Kidney tubule cell (primary cell): ENCODE measurements around the gene ENPP7.
A peak's percentile ranks its signal among the peaks of the same experiment; 100 is the strongest.

Experiments used
- DNase-seq: peaks from one replicate; pipeline ENCODE4 v3.0.0-alpha.2; 2018; ENCODE audit warnings: low spot score

ENPP7 gene

DNA sequence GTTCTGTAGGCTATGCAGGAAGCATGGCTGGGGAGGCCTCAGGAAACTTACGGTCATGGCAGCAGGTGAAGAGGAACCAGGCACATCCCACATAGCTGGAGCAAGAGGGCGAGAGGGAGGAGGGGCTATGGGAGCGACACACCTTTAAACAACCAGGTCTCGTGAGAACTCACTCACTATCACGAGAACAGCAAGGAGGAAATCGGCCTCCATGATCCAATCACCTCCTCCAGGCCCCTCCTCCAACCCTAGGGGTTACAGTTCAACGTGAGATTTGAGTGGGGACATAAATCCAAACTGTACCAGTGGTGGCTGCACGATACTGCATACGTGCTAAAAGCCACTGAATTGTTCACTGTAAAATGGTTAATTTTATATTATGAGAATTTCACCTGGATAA is 26.1 kb upstream of the ENPP7 start:
- DNase-seq = no peak

DNA sequence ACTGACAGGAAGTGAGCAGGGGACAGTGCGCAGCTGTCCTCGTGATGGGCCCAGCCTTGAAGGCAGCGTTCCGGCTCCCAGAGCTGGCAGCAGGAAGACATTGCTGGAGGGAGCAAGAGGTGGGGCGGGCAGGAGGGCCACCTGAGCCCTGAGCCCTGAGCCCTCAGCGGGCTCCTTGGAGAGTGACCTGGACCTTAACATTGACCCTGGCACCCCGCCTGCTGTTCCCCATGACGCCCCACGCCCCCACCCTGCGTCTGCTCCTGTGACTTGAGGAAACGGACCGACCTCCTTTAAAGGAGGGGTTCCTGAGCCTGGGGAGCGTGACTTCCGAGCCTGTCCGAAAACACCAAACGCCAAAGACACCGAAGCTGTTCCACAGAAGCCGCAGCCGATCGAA is 25.1 kb upstream of the ENPP7 start:
- no peak for DNase-seq

DNA sequence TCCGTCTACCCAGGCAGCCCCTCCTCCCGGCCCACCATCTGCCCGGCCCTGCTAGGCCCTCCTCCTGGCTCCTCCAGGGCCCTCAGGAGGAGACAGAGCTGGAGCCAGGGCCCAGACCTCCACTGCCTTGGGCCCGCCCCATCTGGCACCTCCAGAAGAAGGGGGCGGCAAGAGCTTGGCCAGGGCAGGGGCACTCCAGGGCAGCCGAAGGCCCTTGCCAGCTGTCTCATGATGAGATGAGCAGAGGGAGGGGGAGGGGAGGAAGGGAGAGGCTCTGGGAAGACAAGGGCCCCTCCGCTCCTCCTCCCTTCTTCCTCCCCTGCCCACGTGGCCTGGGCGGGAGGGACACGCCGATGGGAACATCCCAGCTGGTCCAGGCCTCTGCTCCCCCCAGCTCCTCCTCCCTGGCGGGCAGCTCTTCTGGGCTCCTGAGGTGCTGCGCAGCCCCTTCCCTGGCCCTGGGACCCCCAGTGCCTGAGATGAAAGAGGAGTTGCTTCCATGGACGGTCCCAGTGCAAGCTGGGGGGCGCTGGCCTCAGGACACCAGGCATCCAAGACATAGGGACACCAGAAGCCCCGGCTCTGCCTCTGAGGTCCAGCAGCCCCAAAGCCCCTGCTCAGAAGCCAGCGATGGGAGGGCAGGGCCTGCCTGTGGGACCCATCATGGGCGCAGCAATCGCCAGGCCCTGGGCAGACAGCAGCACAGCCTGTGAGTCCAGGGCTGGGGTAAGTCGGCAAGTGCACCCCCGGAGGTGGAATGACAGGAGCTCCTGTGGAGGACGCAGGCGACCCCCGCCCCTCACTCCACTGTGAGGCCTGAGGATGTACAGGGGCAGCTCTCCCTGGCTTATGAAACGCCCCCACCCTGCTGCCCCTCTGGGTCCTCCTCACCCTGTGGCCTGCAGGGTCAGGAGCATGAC is 23.6 kb upstream of the ENPP7 start:
- DNase-seq = no peak

DNA sequence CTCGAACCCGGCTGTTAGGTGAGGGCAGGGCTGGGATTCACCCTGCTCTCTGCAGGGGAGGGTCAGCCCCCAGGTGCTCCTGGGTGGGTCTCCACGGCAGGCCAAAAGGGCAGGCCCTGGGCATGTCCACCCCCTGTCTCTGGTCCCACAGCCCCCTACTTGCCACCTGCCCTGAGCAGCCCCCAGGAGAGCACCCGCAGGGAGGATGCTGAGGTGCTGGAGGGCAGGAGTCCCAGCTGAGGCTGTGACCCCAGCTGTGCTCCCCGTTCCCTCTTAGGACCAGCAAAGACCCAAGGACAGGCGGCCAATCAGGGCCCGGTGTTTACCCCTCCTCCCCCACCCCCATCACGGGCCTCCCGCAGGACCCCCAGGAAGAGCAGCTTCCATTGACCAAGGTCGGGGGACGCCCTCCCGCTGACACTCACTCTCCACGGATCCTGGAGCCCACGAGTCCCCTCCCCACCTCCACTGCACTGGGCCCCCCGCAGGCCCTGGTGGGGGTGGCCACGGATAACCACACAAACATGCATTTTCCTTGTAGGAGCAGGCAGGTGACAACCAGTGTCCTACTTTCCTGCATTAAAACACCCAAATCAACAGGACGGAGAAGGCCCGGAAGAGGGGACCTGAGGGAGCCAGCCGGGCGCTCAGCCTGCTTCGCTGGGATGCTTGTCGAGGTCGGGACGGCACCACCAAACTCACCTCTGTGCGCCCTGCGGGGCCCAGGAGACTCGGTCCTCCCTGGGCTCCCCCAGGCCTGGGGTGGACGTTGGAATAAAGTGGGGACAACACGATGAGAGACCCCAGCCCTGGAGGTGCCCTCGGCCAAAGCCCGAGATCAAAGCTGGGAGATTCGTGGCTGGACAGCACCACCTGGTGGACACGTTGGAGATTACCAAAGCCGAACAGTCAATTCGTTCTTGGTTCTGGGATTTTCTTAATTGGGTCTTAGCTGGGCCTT is 22.5 kb upstream of the ENPP7 start:
- peak; percentile 48 for DNase-seq

DNA sequence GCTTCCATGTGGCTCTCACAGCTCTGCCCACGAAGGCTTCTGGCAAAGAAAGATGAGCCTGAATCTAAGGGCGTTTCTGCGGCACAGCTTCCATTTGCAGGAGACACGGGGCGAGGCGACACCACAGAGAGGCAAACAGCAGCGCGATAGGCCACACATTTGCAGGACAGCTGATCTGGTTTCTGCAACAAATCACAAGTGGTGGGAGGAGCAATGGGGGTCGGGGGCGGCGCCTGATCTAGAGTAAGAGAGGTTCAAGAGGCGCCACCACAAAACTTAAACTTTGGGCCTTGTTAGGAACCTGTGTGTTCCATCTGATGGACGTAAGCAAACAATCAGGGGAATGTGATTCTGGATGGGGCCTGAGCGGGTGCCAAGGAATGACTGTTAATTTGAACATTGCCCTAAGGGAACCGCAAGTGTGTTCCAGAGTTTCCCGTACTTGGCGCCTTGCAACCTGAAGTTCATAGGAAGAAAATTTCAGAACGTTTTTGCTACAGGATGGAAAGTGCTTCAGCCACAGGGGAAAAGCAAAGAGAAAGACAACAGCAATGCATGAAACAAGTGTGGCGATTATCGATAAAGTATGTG is 18.9 kb upstream of the ENPP7 start:
- DNase-seq = no peak

DNA sequence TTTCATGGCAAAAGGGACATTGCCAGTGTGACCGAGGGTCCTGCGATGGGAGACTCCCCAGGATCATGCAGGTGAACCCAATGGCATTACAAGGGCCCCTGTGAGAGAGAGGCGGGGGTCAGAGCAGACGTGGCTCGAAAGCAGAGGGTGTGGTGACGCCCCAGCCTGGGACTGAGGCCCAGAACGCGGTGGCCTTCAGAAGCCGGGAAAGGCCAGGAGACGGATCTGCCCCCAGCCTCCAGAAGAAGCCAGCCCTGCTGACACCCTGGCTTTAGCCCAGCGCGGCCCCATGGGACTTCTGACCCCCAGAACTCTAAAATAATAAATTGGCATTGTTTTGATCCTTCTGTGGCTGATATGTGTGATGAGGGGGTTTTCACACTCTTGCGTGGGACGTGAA is 17.4 kb upstream of the ENPP7 start:
- DNase-seq = no peak

DNA sequence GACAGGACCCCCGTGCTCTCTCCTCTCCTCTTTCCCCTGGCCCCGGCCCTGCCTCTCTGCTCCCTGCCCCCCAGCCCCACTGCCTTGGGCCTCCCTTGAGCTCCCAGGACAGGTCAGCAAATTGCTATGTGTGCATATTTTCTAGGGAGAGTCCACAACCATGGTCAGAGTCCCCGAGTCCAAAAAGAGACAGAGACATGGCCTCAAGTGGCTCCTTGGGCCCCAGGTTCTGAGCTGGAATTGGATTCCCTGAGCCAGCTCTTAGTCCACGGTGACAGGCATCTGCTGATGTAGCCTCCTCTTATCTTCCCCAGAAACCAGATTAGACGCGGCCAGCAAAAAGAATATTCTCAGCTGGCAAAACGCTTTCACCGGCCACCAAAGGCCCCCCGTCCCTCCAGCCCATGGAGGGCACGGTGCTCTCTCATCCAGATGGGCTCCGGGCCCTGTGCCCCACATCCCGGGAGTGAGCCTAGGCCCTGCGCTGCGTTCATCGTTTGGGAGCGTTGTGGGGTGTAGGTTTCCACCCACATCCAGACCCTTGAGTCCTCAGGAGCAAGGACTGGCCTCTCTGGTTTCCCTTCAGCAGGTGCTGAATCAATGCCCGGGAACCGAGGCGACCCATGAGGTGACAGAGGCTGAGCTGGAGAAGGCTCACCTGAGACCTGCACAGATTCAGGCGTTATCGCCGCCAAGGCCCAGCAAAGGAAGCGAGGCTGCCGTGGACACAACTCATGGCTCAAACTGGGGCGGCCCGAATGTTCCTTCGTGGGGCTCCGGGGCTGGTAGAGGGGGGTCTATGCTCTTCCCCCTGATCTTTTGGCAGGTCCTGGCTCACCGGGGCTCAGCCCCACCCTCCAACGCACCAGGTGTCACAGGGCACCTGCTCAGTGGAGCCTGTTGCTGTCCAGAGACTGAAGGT is 16.3 kb upstream of the ENPP7 start:
- no peak for DNase-seq

DNA sequence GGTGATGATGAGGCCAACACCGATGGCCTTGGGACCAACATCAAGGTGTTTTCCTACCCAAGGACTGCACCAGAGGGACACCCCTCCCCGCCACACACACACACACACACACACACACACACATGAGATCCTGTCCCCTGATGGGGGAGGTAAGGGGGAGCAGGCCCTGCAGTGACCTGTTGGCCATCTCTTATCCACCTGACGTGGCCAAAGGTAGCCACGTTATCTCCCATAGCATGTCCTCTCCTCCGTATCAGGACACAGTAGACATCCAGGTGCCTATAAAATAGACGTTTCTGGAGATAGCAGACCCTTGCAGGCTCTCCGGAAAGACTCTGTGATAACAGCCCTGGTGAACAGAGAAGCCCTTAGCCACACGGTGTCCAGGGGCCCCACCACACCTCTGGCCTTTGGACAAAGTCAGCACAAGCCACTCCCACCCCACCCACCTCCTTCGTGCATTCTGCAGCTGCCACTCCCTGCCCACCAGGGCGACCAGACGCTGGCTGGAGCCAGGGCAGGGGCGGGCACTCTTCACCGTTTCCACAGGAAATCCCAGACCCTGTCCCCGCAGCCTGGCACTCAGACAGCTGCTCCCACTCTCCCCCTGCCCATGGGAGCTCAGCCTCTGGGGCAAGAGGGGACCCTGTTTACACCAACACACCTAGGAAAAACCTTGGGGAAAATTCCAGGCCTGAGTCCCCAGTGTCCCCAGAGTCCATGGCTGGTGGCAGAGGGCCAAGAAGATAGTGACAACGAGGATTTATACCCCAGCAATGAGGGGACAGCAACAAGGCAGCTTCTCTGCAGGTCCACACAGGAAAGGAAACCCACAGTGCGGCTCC is 15.4 kb upstream of the ENPP7 start:
- no peak for DNase-seq

DNA sequence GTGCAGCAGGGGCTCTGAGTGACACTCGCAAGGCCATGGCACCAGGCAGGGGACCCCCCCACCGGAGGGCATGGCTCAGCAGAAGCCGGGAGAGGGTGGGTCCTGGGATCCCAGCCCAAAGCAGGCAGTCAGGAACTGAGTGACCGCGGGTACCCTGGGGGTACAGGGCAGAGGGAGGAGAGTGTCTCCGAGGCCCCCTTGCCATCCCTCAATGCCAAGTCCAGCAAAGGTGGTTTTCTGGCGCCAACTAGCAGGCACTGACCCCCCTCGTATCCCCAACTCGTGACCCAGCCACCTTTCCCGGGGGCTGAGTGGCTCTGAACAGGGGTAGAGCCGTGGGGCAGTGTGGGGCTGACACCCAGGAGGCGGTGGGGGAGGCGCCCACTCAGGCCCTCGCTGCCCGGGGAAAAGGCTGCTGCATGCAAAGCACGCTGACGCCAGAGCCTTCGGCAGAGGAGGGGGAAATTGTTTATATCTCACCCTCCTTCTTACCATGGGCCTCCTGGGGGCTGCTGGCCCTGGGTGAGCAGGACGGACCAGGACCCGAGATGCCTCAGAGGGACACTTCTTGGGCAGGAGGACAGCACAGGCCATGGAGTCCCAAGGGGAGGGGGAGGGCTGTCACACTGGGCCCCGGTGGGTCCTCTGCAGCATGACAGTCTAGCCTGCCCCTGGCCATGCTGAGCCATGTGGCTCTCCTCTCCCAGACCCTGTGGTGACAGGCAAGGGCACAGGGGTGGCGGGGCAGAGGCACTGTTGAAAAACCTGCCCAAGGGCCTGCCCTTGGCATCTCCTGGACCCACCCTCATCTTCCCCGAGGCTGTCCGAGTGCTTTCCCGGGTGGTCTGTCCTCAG is 14.6 kb upstream of the ENPP7 start:
- no peak for DNase-seq

DNA sequence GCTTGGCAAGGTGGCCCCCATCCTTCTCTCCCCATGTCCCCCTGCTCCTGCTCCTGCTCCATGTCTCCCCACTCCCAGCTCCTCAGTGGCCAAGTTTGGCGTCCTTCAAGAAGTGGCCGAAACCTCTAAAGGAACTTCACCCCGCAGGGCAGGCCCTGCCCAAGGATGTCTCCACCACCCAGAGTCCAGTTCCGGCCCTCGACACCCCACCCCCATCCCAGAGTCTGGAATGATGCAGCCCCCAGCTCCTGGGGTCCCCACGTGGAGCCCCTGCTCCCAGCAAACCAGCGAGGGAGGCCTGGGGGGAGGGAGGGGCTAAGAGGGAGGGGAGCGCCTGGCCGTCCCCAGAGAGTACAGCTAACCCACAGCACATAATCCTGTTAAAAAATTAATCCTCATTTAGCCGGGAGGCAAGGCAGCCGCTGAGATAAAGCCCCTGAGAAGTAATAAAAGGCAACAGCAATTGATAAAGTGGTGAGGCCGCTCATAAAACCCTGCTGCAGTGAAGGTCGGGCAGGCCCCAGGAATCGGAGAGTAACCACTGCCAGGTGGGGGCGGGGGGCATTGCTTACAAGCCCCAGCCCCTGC is 9.9 kb upstream of the ENPP7 start:
- no peak for DNase-seq

DNA sequence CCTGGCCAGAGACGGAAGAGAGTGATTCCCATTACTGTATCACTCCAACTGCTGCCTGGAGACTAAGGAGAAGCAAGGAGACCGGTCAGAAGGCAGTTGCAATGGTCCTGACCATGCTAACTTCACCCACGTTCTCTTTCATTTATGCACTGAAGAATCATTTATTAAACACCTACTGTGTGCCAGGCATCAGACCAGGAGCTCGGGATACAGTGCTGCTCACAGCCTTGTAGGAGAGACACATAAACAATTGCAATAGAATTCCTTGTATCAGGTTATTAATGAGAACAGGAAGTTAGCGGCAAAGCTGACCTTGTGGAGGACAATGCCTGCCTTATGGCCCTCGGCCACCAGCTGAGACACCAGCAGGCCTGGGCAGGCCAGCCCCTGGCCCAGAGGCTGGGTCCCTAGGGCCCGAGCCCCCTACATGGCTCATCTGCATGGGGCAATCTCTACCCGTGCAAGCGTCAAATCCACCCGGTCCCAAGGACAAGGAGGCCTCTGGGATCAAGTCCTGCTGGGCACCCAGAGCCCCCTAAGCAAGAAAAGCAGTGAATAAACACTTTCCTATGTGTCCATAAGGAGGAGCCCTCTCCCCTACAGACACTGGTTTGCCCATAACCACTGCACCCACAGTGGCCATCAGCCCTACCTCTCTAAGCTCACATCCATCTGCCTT is 8.6 kb upstream of the ENPP7 start:
- no peak for DNase-seq

DNA sequence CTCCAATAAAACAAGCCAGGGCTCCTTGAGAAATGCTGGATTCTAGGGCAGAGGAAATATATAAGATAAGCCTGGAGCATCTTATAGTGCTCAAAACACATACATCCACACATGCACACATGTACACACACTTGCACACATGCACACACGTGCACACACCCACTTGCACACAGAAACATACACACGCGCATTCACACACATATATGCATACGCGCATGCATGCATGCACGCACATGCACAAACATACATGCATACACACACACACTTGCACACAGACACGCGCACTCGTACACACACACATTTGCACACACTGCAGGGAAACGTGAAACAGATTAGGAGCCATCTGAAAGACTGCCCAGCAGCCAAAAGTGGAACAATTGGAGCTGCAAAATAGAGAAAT is 8.0 kb upstream of the ENPP7 start:
- no peak for DNase-seq

DNA sequence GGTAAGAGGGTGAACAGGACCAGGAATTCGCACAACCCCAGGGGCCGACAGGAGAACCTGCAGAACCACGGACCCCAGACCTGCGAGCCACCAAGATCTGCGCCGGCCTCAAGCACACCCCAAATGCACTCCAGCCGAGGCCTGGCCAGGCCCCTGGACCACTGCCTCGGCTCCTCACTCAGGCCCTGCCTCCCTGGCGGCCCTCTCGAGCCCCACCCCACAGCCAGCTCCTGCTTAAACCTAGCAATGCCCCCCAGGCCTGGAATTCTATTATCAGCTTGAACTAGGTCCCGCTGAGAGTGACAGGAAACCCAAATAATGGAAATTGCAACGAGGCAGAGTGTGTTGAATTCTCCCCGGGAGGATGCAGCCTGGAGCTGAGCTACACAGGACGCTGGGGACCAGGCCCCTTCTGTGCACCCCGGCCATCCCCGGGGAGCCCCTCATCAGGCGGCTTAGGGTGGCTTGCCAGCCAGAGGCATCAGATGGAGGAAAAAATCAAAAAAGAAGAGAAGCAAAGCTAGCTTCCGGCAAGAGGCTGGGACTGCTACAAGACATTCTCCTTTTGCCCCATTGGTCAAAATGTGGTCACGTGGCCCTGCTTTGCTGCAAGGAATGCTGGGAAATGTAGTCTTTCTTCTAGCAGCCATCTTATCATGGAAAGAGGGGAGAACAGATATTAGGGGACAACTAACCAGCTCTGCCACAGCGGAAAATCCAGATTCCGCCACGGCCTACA is 2.4 kb upstream of the ENPP7 start:
- DNase-seq = peak; percentile 81

DNA sequence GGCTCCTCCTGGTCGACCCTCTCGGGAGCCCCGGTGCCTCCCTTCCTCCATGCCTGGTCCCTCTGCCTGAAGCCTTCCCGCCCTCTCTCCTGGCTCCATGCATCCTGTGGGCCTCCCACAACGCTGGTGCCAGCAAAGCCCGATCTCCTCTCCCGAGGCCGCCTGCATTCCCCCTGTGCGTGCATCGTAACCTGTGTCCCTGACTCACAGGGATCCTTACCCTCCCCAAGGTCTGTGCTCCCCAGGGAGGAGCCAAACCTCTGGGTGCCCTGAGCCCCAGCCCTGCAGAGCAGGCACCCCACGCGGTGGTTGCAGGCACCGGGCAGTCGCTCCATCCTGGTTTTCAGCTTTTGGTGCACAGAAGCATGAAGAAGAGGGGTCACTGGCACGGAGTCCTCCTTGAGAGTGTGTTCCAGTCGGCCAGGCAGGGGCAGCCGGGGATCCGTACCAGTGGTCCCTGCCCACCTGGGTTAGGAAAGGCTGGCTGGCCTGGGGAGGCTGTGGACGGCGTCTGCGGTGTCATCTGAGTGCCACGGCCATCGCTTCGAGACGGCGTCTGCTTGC is 1.8 kb upstream of the ENPP7 start:
- DNase-seq = no peak

DNA sequence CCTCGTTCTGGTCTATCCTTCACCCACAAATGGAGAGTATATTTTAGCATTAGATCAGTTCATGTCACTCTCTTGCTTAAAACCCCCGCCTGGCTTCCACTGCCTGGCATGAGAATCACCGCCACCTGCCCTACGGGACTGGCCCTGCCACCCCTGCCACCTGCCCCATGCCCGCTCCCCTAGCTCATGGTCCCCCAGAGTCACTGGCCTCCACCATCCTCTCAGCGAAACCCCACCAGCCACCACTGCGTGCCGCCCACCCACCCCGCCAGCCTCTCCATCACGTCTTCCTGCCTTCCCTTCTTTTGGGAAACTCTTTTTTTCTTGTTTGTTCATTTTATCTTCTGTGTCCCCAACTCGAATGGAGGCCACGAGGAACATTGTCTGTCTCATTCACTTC is 982 bp upstream of the ENPP7 start:
- no peak for DNase-seq

DNA sequence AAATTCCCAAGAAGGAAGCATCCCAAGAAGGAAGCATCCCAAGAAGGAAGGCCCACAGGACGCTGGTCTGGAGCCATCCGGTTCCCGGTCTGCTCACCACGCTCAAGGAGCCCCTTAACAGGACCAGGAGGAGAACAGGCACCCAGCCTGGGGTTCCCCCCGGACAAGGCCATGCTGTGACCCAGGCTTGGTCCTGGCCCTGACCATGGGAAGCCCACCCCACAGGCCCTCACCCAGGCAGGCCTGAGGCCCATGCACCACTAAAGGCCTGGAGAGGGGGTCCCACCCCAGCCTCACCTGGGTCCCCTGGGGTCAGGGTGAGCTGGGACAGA is 340 bp upstream of the ENPP7 start:
- no peak for DNase-seq

DNA sequence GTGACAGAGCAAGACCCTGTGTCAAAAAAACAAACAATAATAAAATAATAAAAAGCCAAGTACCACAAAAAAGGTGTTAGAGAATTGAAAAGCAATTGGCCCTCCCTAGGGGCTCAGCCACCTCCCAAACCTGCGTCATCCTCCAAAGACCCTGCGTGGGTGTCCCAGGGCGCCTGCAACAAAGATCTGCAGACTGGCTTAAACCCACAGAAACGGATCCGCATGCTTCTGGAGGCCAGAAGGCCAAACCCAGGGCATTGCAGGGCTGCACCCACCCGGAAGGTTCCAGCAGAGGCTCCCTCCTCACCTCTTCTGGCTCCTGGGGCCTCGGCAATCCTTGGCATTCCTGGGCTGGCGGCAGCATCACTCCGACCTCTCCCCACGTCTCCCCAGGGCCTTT is 1.5 kb downstream of the ENPP7 start:
- no peak for DNase-seq
